Breast epithelium (tissue), 3 donors: ENCODE data around the gene HDAC4.
"Not testable (repeated sequence)": the region's sequence is repeated elsewhere in the genome, so short reads cannot be mapped to it uniquely, and the experiment has no call there.

Source experiments
- CTCF ChIP-seq, 3 donors: fragments of 450-650 bp; IDR thresholded peaks; one replicate each; pipeline ENCODE4 v1.5.1; 2016 to 2017; ENCODE audit warnings: antibody characterized with exemption in 3 of 3, mild to moderate bottlenecking in 3 of 3, moderate library complexity in 3 of 3
- POLR2A ChIP-seq: fragments of 450-650 bp; IDR thresholded peaks from one replicate; pipeline ENCODE4 v1.6.1; 2016; ENCODE audit warnings: antibody characterized with exemption, mild to moderate bottlenecking, moderate library complexity

GRCh38 chr2:239038284-239038683, 362.5 kb downstream of the HDAC4 start:
- not testable (repeated sequence) for TF ChIP-seq CTCF (IDR thresholded peaks at IDR 0.05); POLR2A
